Spleen (tissue), 11 donors: ENCODE data around the gene SYNRG. TPM values are rescaled to one million over a fixed set of nuclear protein-coding genes. Genes with fewer than 3 reads are reported as not detected.
A peak's percentile ranks its signal among the peaks of the same experiment; 100 is the strongest.

Experiments used
- DNase-seq: peaks from one replicate; pipeline ENCODE4 v3.0.0-alpha.2; 2020
- H3K27ac ChIP-seq, 8 donors: fragments of 200-600 bp; sonication (generic) in 7 of 8; 1 replicate in 4 of 8; 2 replicates in 4 of 8; pipeline versions ENCODE4 v1.5.0 to v1.8.0; 2016 to 2021; ENCODE audit warnings: inconsistent platforms in 4 of 8, mild to moderate bottlenecking in 4 of 8, moderate library complexity in 1 of 8
- H3K27me3 ChIP-seq, 7 donors: fragments of 200-600 bp; sonication (generic) in 6 of 7; replicated peaks in 1 of 7; 1 replicate in 4 of 7; 2 replicates in 3 of 7; pipeline versions ENCODE4 v1.5.0 to v1.8.0; 2016 to 2021; ENCODE audit warnings: inconsistent platforms in 3 of 7, mild to moderate bottlenecking in 1 of 7
- H3K36me3 ChIP-seq, 6 donors: fragments of 200-600 bp; sonication (generic) in 5 of 6; 1 replicate in 4 of 6; 2 replicates in 2 of 6; pipeline versions ENCODE4 v1.5.0 to v1.8.0; 2016 to 2021; ENCODE audit warnings: inconsistent platforms in 2 of 6
- H3K4me1 ChIP-seq, 6 donors: fragments of 200-600 bp; sonication (generic) in 5 of 6; 1 replicate in 3 of 6; 2 replicates in 3 of 6; pipeline versions ENCODE4 v1.5.0 to v1.8.0; 2016 to 2021; ENCODE audit warnings: inconsistent platforms in 3 of 6
- H3K4me3 ChIP-seq, 8 donors: fragments of 200-600 bp; sonication (generic) in 7 of 8; 1 replicate in 4 of 8; 2 replicates in 4 of 8; pipeline versions ENCODE4 v1.5.0 to v1.8.0; 2016 to 2021; ENCODE audit warnings: inconsistent platforms in 4 of 8, mild to moderate bottlenecking in 4 of 8, moderate library complexity in 2 of 8
- H3K9me3 ChIP-seq, 8 donors: fragments of 200-600 bp; sonication (generic) in 7 of 8; 1 replicate in 4 of 8; 2 replicates in 4 of 8; pipeline versions ENCODE4 v1.5.0 to v1.8.0; 2016 to 2021; ENCODE audit warnings: inconsistent platforms in 4 of 8
- CTCF ChIP-seq, 11 experiments: fragments of 200-600 bp in 7 of 11; fragments of 450-650 bp in 4 of 11; sonication (generic) in 4 of 11; IDR thresholded peaks in 8 of 11; conservative IDR thresholded peaks in 3 of 11; 1 replicate in 7 of 11; 2 replicates in 4 of 11; pipeline versions ENCODE4 v1.4.0 to v1.8.0; 2016 to 2021; ENCODE audit warnings: antibody characterized with exemption in 11 of 11, inconsistent platforms in 4 of 11, mild to moderate bottlenecking in 1 of 11
- POLR2A ChIP-seq, 3 donors: fragments of 450-650 bp; IDR thresholded peaks; one replicate each; pipeline ENCODE4 v1.5.1; 2017; ENCODE audit warnings: antibody characterized with exemption in 3 of 3, mild to moderate bottlenecking in 1 of 3
- POLR2AphosphoS5 ChIP-seq, 3 donors: sonication (generic); formaldehyde crosslinking; IDR thresholded peaks; one replicate each; pipeline ENCODE4 v1.5.1; 2017; ENCODE audit warnings: antibody characterized with exemption in 3 of 3
- WGBS, 5 donors: extraction: QIAGEN DNeasy Blood & Tissue Kit in 3 of 5; methylation state at CpG; one replicate each; pipeline versions ENCODE4 v1.1.5 to v1.1.7; 2013 to 2018; 5-methylcytosine and 5-hydroxymethylcytosine counted together
- intact Hi-C: fragments of 100-400 bp; cut with DNase I; formaldehyde crosslinking; loops from one replicate; pipeline ENCODE4 v1.15.0; 2023; ENCODE audit warnings: low total_unique reads
- polyA plus RNA-seq, 3 donors: library from polyadenylated mRNA; stranded (reverse); fragments of 200-250 nt; gene quantifications; one replicate each; pipeline ENCODE4 v1.2.1, GENCODE V29; 2013
- total RNA-seq, 7 donors: library from RNA; depleted of rRNA in 3 of 7; stranded (reverse); fragments of >200 nt in 3 of 7; fragmentation: NEBNext Ultra II Directional in 4 of 7; extraction: Animal tissue kit (Norgen Biotek cat#: 25700) in 4 of 7; gene quantifications; one replicate each; pipeline versions ENCODE4 v1.1.0 to v1.2.1, GENCODE V29; 2016 to 2021
- donor health status: healthy with polysubstance abuse.
- donor health status: DM: no; HTN: no; CAD: no; lungs with moderate emphysema.
- donor health status: DM: no; HTN: no; CAD: no.
- donor health status: Bipolar disorder and iron deficiency.
- donor health status: healthy.
- donor health status: DM: no; HTN: no; CAD: no.
- donor health status: DM: yes; HTN: yes; CAD: no.

SYNRG gene
- total and polyA plus RNA-seq, 10 donors = 10.9 to 91.3 (median 69.8) TPM

- intact Hi-C loops = no loop called here
- H3K27ac ChIP-seq = peak within 1 kb of the TSS; percentile 58 to 89 (median 80)
- H3K9me3 ChIP-seq = no peaks in the 10 kb centered on the region
- WGBS, 5 donors = 0 to 1% (median 1%) methylated on average over 24 to 100 of the region's 100 CpGs
- H3K36me3 ChIP-seq = no peaks in the 10 kb centered on the region
- peak within 1 kb of the TSS; percentile 76 to 94 (median 90) for H3K4me3 ChIP-seq
- DNase-seq = peak; percentile 92
- peaks cover 0 to 14% (median 0%) of the 10 kb centered on the region in 7 donors for H3K27me3 ChIP-seq
- TF ChIP-seq POLR2AphosphoS5 (IDR thresholded peaks at IDR 0.05) (peak; percentile 74 to 78 (median 78)), CTCF (IDR thresholded peaks at IDR 0.05 in 8 of 11, conservative IDR thresholded peaks at IDR 0.05 in 3 of 11) (no peak), POLR2A (IDR thresholded peaks at IDR 0.05) (peak in 1 of 3 donors; percentile 15)
- H3K4me1 ChIP-seq = peaks cover 12 to 39% (median 31%) of the 10 kb centered on the region in 6 donors
Observed at GRCh38 chr17:37489197-37490001, 119.8 kb downstream of the SYNRG start, which contains the start of gene DUSP14. Gene DUSP14 (plus strand): TSS chr17:37489891. CDS start chr17:37512273, 22,382 bp downstream.

- 2 to 3% (median 3%) methylated on average over 22 to 25 of the region's 25 CpGs for WGBS, 5 donors
- Histone ChIP-seq H3K27ac (peak overlapping the region in 7 of 8 donors; percentile 55 to 89 (median 77)), H3K4me3 (peak overlapping the region; percentile 76 to 94 (median 90)), H3K36me3 (no peaks in the 10 kb centered on the region), H3K9me3 (no peaks in the 10 kb centered on the region), H3K4me1 (peaks cover 12 to 39% (median 31%) of the 10 kb centered on the region in 6 donors), H3K27me3 (peaks cover 0 to 14% (median 0%) of the 10 kb centered on the region in 7 donors)
- peak; percentile 85 for DNase-seq
- intact Hi-C loops = no loop called here
- TF ChIP-seq CTCF (IDR thresholded peaks at IDR 0.05 in 8 of 11, conservative IDR thresholded peaks at IDR 0.05 in 3 of 11) (no peak), POLR2A (IDR thresholded peaks at IDR 0.05) (no peak), POLR2AphosphoS5 (IDR thresholded peaks at IDR 0.05) (no peak)
Observed at GRCh38 chr17:37488607-37489196, 120.5 kb downstream of the SYNRG start.

GRCh38 chr17:37488009-37488604 lies 121.1 kb downstream of the SYNRG start:
- Histone ChIP-seq H3K9me3 (no peaks in the 10 kb centered on the region), H3K27me3 (peaks cover 0 to 14% (median 0%) of the 10 kb centered on the region in 7 donors), H3K4me1 (peaks cover 12 to 39% (median 31%) of the 10 kb centered on the region in 6 donors), H3K4me3 (peak overlapping the region in 4 of 8 donors; percentile 89 to 94 (median 90)), H3K36me3 (no peaks in the 10 kb centered on the region), H3K27ac (peak overlapping the region in 2 of 8 donors; percentile 82)
- TF ChIP-seq POLR2A (IDR thresholded peaks at IDR 0.05) (no peak), POLR2AphosphoS5 (IDR thresholded peaks at IDR 0.05) (no peak), CTCF (IDR thresholded peaks at IDR 0.05 in 8 of 11, conservative IDR thresholded peaks at IDR 0.05 in 3 of 11) (no peak)
- intact Hi-C loops = no loop called here
- no peak for DNase-seq
- 27 to 44% (median 32%) methylated on average over 7 of the region's 7 CpGs for WGBS, 5 donors
